Measurements from ENCODE around the gene IGF2R. TPM values are rescaled to one million over a fixed set of nuclear protein-coding genes. Genes with fewer than 3 reads are reported as not detected.

The IGF2R gene
- total and polyA plus RNA-seq, 8 donors: 56.5 to 153 (median 60.4) TPM

- intact Hi-C loops (cut with DNase I): no loop called here
- Histone ChIP-seq H3K4me1 (peaks cover 37 to 84% of the 10 kb centered on the region in 2 donors), H3K9me3 (no peaks in the 10 kb centered on the region), H3K4me3 (no peak overlapping the region), H3K27ac (peak overlapping the region in 1 of 2 donors; percentile 38), H3K27me3 (no peaks in the 10 kb centered on the region), H3K36me3 (no peaks in the 10 kb centered on the region)
- ATAC-seq: peak; percentile 7
- DNase-seq: no peak
- TF ChIP-seq, protein P1, sequence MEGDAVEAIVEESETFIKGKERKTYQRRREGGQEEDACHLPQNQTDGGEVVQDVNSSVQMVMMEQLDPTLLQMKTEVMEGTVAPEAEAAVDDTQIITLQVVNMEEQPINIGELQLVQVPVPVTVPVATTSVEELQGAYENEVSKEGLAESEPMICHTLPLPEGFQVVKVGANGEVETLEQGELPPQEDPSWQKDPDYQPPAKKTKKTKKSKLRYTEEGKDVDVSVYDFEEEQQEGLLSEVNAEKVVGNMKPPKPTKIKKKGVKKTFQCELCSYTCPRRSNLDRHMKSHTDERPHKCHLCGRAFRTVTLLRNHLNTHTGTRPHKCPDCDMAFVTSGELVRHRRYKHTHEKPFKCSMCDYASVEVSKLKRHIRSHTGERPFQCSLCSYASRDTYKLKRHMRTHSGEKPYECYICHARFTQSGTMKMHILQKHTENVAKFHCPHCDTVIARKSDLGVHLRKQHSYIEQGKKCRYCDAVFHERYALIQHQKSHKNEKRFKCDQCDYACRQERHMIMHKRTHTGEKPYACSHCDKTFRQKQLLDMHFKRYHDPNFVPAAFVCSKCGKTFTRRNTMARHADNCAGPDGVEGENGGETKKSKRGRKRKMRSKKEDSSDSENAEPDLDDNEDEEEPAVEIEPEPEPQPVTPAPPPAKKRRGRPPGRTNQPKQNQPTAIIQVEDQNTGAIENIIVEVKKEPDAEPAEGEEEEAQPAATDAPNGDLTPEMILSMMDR (IDR thresholded peaks at IDR 0.05): no peak
These were observed 5.1 kb downstream of the IGF2R start for GRCh38 chr6:159973951-159974350.

- intact Hi-C loops (cut with DNase I): no loop called here
- DNase-seq (no peak), ATAC-seq (no peak)
- TF ChIP-seq, protein P1 (IDR thresholded peaks at IDR 0.05): no peak
- peaks cover 42 to 94% of the 10 kb centered on the region in 2 donors for H3K4me1 ChIP-seq
- peak overlapping the region in 1 of 2 donors; percentile 38 for H3K27ac ChIP-seq
- no peaks in the 10 kb centered on the region for H3K9me3 ChIP-seq
- no peaks in the 10 kb centered on the region for H3K36me3 ChIP-seq
- H3K4me3 ChIP-seq: no peak overlapping the region
- H3K27me3 ChIP-seq: no peaks in the 10 kb centered on the region
These were observed 6.0 kb downstream of the IGF2R start for GRCh38 chr6:159974932-159975331.

DNA sequence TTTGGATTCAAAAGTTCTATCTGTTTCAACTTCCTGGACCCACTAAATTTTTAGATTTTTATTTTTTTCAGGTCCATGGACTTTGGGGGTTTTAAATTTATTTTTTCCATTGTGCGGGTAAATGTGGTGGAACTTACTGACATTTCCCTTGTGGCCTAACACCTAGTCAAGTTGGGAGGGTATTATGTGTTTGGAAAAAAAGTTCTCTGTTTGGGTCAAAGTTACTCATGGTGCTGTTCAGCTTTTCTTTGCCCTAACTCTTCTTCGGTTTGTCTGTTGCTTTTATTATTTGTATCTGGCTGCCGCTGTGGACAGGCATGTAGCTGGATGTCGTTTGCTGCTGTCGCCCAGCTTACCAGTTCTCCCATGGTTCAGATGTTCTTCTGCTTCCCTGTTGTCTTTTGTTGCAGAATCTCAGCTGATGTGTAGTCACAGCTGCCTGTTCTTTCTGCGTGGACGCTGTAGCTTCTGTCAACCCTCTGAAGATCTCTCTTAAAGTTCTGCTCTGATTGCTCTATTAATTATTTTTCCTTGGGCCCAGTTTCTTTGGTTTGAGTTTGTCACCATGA is 7.9 kb downstream of the IGF2R start:
- Histone ChIP-seq H3K36me3 (no peaks in the 10 kb centered on the region), H3K27me3 (no peaks in the 10 kb centered on the region), H3K4me3 (no peak overlapping the region), H3K27ac (peak overlapping the region in 1 of 2 donors; percentile 41), H3K9me3 (no peaks in the 10 kb centered on the region), H3K4me1 (peaks cover 50 to 94% of the 10 kb centered on the region in 2 donors)
- no peak for DNase-seq
- ATAC-seq: no peak
- TF ChIP-seq, protein P1 (IDR thresholded peaks at IDR 0.05): no peak
- intact Hi-C loops (cut with DNase I): no loop called here

DNA sequence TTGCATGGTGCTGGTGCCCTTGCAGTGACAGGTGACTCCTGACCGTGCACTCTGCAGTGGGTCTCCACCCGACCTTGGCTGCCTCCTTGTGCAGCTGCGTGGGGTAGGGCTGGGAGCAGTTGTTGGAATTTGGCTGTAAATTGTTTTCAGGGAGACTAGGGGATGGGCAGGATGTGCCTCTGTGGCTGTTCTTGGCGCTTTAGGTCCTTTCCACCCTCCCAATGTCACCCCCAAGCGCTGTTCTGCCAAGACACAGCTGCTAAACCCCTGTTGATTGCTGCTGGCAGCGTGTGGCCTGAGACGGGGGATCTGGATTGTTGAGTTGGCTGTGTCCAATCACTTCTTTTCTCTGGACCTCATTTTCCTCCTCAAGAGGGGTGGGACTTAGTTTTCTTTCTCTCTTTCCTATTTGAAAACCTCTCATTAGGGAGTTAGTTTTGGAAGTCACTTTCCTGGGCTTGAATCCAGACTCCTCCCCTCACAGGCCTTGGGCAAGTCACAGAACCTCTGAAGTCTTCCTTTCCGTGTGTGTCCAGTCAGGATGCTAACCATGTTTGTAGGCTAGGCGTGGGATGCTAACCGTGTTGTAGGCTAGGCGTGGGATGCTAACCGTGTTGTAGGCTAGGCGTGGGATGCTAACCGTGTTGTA is 8.5 kb downstream of the IGF2R start:
- TF ChIP-seq, protein P1 (IDR thresholded peaks at IDR 0.05): no peak
- Histone ChIP-seq H3K4me3 (no peak overlapping the region), H3K4me1 (peaks cover 56 to 94% of the 10 kb centered on the region in 2 donors), H3K36me3 (no peaks in the 10 kb centered on the region), H3K27me3 (no peaks in the 10 kb centered on the region), H3K9me3 (no peaks in the 10 kb centered on the region), H3K27ac (peak overlapping the region in 1 of 2 donors; percentile 41)
- intact Hi-C loops (cut with DNase I): no loop called here
- peak in 2 of 4 donors; percentile 73 to 89 for DNase-seq
- peak; percentile 11 for ATAC-seq

GRCh38 chr6:159977904-159978268 is 9.0 kb downstream of the IGF2R start:
- Histone ChIP-seq H3K27me3 (no peaks in the 10 kb centered on the region), H3K9me3 (no peaks in the 10 kb centered on the region), H3K27ac (peak overlapping the region in 1 of 2 donors; percentile 63), H3K4me1 (peaks cover 58 to 94% of the 10 kb centered on the region in 2 donors), H3K4me3 (no peak overlapping the region), H3K36me3 (no peaks in the 10 kb centered on the region)
- DNase-seq: no peak
- no peak for ATAC-seq
- intact Hi-C loops (cut with DNase I): no loop called here
- TF ChIP-seq, protein P1 (IDR thresholded peaks at IDR 0.05): no peak
